Bone marrow (tissue), 2 donors: ENCODE data around the gene MOCOS.

Experiments used
- DNase-seq, 2 donors: peaks; one replicate each; lab custom pipeline; 2025; lab: John Stamatoyannopoulos, UW

The MOCOS gene

GRCh38 chr18:36187193-36187825 is at the start of gene MOCOS:
Gene MOCOS, plus strand, starts transcription at chr18:36187497. Its CDS starts 43 bp downstream, at chr18:36187540.
- DNase-seq = peak in 1 of 2 donors; percentile 27

DNA sequence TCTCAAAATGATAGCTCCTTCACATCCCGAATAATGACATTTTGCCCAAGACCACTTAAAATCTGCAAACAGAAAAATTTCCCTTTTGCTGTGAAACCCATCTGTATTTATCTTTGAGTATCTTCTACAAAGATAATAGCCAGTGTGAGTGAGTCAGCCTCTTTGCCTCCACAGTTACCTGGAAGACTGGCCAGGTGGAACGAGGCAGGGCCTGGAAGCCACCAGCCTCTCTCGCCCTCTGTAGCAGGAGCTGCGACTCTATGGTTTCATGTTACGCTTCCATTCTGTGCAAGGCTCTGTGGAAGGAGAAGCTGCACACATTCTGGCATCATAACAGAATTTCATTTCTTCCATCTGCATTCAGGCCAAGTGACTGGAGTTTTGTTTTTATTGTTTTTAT is 48.1 kb upstream of the MOCOS start:
- no peak for DNase-seq

- DNase-seq = no peak
Measured at GRCh38 chr18:36141576-36141975, 45.7 kb upstream of the MOCOS start.

DNA sequence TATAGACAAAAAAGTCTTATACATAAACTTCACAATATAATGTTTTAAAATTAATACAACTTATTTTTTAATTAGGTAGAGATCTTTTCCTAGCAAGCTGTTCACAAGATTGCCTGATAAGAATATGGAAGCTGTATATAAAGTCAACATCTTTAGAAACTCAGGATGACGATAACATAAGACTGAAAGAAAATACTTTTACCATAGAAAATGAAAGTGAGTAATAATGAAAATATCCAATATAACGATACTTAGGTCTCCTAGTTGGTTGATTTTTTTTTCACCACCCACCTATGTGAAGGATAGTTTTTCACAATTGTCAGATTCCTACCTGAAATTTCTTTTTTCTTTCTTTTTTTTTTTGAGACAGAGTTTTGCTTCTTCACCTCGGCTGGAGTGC is 44.5 kb upstream of the MOCOS start:
- no peak for DNase-seq

DNA sequence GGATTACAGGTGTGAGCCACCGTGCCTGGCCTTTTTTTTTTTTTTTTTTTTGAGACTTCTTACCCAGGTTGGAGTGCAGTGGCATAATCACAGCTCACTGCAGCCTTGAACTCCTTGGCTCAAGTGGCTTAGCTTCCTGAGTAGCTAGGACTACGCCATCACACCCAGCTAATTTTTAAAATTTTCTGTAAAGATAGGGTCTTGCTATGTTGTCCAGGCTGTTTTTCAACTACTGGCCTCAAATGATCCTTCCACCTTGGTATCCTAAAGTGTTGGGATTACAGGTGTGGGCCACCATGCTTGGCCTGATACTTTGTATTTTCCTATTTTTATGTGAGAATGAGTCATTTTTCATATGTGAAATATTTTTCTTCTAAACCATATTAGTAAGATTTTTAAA is 43.9 kb upstream of the MOCOS start:
- DNase-seq = no peak

- no peak for DNase-seq
Measured at GRCh38 chr18:36149514-36150289, 37.6 kb upstream of the MOCOS start.

GRCh38 chr18:36152781-36153180 is 34.5 kb upstream of the MOCOS start:
- no peak for DNase-seq

GRCh38 chr18:36153203-36153602 is 34.1 kb upstream of the MOCOS start:
- no peak for DNase-seq

DNA sequence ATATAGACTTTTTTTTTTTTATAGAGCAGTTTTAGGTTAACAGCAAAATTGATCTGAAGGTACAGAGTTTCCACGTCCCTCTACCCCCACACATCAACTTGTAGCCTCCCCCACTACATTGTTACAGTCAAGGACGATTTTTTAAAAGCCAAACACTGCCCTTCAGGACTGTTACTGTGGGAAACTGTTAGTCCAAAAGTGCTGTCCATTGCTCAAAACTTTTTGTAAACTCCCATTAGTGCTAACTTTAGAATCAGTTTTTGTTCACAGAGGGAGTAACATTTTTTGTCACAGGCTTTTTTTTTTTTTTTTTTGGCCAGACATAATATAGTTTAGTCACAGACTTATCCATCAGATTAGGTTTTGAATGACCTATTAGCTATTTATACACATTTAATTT is 33.5 kb upstream of the MOCOS start:
- no peak for DNase-seq

- DNase-seq = no peak
Measured at GRCh38 chr18:36155851-36156757, 31.2 kb upstream of the MOCOS start.

GRCh38 chr18:36157441-36157840 is 29.9 kb upstream of the MOCOS start:
- no peak for DNase-seq

GRCh38 chr18:36158266-36158867 is 28.9 kb upstream of the MOCOS start:
- DNase-seq = no peak

DNA sequence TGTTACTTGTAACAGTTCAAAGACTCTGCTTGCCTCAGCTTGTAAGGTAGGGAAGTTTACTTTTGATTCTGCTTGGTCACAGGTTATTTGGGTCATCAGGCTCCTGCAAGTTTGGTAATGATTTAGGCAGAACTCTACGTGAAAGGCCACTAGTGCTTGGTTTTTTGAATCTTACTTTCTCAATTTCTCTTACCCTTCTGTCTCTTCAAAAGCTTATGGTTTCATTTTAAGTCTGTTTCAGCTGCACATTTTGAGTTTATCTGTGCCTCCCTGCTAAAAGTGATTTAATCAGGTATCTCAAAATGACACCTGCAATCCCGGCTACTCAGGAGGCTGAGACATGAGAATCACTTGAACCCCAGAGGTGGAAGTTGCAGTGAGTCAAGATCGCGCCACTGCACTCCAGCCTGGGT is 26.3 kb upstream of the MOCOS start:
- DNase-seq = no peak

GRCh38 chr18:36162981-36163380 is 24.3 kb upstream of the MOCOS start:
- no peak for DNase-seq

- DNase-seq = no peak
Measured at GRCh38 chr18:36167692-36168218, 19.5 kb upstream of the MOCOS start.

DNA sequence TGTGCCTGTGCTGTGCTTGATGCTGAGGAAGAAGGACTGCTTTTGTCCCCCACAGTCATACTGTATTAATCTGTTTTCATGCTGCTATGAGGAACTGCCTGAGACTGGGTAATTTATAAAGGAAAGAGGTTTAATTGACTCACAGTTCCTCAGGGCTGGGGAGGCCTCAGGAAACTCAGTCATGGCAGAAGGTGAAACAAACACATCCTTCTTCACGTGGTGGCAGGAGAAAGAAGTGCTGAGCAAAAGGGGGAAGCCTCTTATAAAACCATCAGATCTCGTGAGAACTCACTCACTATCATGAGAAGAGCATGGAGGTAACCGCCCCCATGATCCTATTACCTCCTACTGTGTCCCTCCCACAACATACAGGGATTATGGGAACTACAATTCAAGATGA is 19.0 kb upstream of the MOCOS start:
- peak in 1 of 2 donors; percentile 46 for DNase-seq

- DNase-seq = no peak
Measured at GRCh38 chr18:36169938-36170337, 17.4 kb upstream of the MOCOS start.

GRCh38 chr18:36175481-36175880 is 11.8 kb upstream of the MOCOS start:
- no peak for DNase-seq

DNA sequence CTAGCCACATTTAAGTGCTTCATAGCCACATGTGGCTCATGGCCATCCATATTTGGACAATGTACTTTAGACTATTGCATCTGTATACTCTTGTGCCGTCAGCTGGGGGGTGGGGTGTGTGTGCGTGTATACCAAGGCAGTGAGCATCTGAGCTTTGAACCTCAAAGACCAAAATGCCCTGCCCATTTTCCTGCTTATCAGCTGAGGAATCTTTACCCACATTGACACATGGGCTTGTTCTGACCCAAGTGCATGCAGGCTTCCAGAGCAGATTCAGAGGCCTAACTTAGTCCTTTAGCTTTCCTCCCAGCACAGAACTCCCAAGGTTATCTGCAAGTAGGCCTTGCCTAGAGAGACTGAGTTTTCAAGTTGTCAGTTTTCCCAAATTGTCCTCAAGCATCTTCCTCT is 11.1 kb upstream of the MOCOS start:
- no peak for DNase-seq

DNA sequence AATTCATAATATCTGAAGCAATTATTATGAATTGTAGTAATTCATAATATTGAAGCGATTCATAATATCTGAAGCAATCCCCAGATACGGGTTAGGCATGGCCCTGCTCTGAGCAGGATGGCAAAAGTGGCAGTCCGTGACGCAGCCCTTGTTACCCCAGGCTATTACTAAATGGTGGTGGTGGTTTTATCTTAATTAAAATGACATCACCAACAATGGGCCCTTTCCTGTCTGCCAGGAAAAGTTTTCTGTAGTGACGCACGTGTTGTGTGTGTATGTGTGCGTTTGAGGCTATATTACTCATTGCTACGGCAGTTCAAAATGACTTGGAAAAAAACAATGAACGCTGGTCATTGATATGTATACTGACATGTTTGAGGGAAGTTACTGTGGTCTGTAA is 10.6 kb upstream of the MOCOS start:
- DNase-seq = no peak

- DNase-seq = no peak
Measured at GRCh38 chr18:36177913-36178312, 9.4 kb upstream of the MOCOS start.
